Lung (tissue), 12 donors: ENCODE results near the gene LTBP1. TPM values are rescaled to one million over a fixed set of nuclear protein-coding genes. Genes with fewer than 3 reads are reported as not detected.

Source experiments
- ATAC-seq: fragments of 200-7000 bp; cut with Tn5 transposase; one replicate; pipeline ENCODE4 v1.9.1; 2020; ENCODE audit warnings: moderate number of reproducible peaks; ENCODE audit not compliant: insufficient read depth, low FRiP score
- DNase-seq, 3 donors: peaks; one replicate each; pipeline ENCODE4 v3.0.0-alpha.2; 2013 to 2017
- H3K27ac ChIP-seq, 2 donors: one replicate each; pipeline ENCODE4 v1.5.1; 2013; ENCODE audit warnings: mild to moderate bottlenecking in 2 of 2, moderate library complexity in 2 of 2, control low read depth in 1 of 2, inconsistent platforms in 1 of 2, low read depth in 1 of 2, low read length in 1 of 2
- H3K27me3 ChIP-seq, 3 donors: one replicate each; pipeline ENCODE4 v1.5.1; 2013; ENCODE audit warnings: low read length in 2 of 3; ENCODE audit not compliant: control insufficient read depth in 3 of 3, insufficient read depth in 3 of 3
- H3K36me3 ChIP-seq, 4 donors: one replicate each; pipeline ENCODE4 v1.5.1; 2013; ENCODE audit warnings: low read length in 4 of 4, mild to moderate bottlenecking in 1 of 4, moderate library complexity in 1 of 4; ENCODE audit not compliant: control insufficient read depth in 4 of 4, insufficient read depth in 4 of 4
- H3K4me1 ChIP-seq, 5 donors: one replicate each; pipeline ENCODE4 v1.5.1; 2013; ENCODE audit warnings: low read length in 5 of 5, mild to moderate bottlenecking in 2 of 5, moderate library complexity in 1 of 5; ENCODE audit not compliant: control insufficient read depth in 5 of 5, insufficient read depth in 5 of 5
- H3K4me3 ChIP-seq: one replicate; pipeline ENCODE4 v1.5.1; 2013; ENCODE audit warnings: mild to moderate bottlenecking, control low read depth, moderate library complexity
- H3K9ac ChIP-seq, 2 donors: one replicate each; pipeline ENCODE4 v1.5.1; 2013; ENCODE audit warnings: low read length in 2 of 2, control low read depth in 1 of 2; ENCODE audit not compliant: insufficient read depth in 1 of 2
- H3K9me3 ChIP-seq, 4 donors: one replicate each; pipeline ENCODE4 v1.5.1; 2013; ENCODE audit warnings: low read length in 3 of 4, mild to moderate bottlenecking in 1 of 4, moderate library complexity in 1 of 4; ENCODE audit not compliant: control insufficient read depth in 4 of 4, insufficient read depth in 3 of 4
- CTCF ChIP-seq: IDR thresholded peaks from 2 replicates; pipeline ENCODE4 v1.5.1; 2012; ENCODE audit warnings: mild to moderate bottlenecking; ENCODE audit errors: control extremely low read depth, extremely low read depth
- WGBS, 2 donors: extraction: QIAGEN DNeasy Blood & Tissue Kit; methylation state at CpG; one replicate each; pipeline ENCODE4 v1.1.7; 2013; 5-methylcytosine and 5-hydroxymethylcytosine counted together
- polyA plus RNA-seq, 2 donors: library from polyadenylated mRNA; stranded (reverse); fragments of 200-250 nt; gene quantifications; one replicate each; pipeline ENCODE4 v1.2.1, GENCODE V29; 2013
- total RNA-seq, 2 donors: library from RNA; depleted of rRNA in 1 of 2; stranded (reverse); fragments of >200 nt in 1 of 2; gene quantifications; one replicate each; pipeline ENCODE4 v1.2.1, GENCODE V29; 2014 to 2021
- donor health status: control.
- donor health status: control.
- donor health status: Bipolar disorder and iron deficiency.
- donor health status: healthy.
- donor health status: DM: yes; HTN: yes; CAD: no.

Gene LTBP1
- total and polyA plus RNA-seq, 4 donors: 8.8 to 57.4 (median 28.6) TPM

GRCh38 chr2:33430856-33431255, 484.1 kb downstream of the LTBP1 start:
- H3K4me3 ChIP-seq: no peak overlapping the region
- no peaks in the 10 kb centered on the region for H3K36me3 ChIP-seq
- H3K9ac ChIP-seq: no peak overlapping the region
- DNase-seq (no peak), ATAC-seq (no peak)
- WGBS, 2 donors: 83 to 94% methylated on average over 1 of the region's 1 CpG
- no peak overlapping the region for H3K27ac ChIP-seq
- no peak for TF ChIP-seq CTCF
- no peaks in the 10 kb centered on the region for H3K9me3 ChIP-seq
- no peaks in the 10 kb centered on the region for H3K27me3 ChIP-seq
- peaks cover 0 to 3% (median 0%) of the 10 kb centered on the region in 5 donors for H3K4me1 ChIP-seq

- Histone ChIP-seq H3K9ac (no peak overlapping the region), H3K4me3 (no peak overlapping the region), H3K27ac (no peak overlapping the region), H3K27me3 (no peaks in the 10 kb centered on the region), H3K9me3 (no peaks in the 10 kb centered on the region), H3K36me3 (no peaks in the 10 kb centered on the region), H3K4me1 (peaks cover 0 to 7% (median 0%) of the 10 kb centered on the region in 5 donors)
- ATAC-seq (no peak), DNase-seq (no peak)
- no peak for TF ChIP-seq CTCF
- WGBS, 2 donors: 89 to 96% methylated on average over 2 of the region's 2 CpGs
These were observed 486.1 kb downstream of the LTBP1 start for GRCh38 chr2:33432871-33433270.

GRCh38 chr2:33433279-33434235, 486.8 kb downstream of the LTBP1 start:
- Histone ChIP-seq H3K27me3 (no peaks in the 10 kb centered on the region), H3K4me3 (no peak overlapping the region), H3K36me3 (no peaks in the 10 kb centered on the region), H3K4me1 (peaks cover 0 to 7% (median 1%) of the 10 kb centered on the region in 5 donors), H3K27ac (no peak overlapping the region), H3K9ac (no peak overlapping the region), H3K9me3 (no peaks in the 10 kb centered on the region)
- no peak for ATAC-seq
- DNase-seq: peak in 1 of 3 donors; percentile 15
- WGBS, 2 donors: 84 to 85% methylated on average over 7 of the region's 7 CpGs
- TF ChIP-seq CTCF: no peak
